GM20431 (cell line): ENCODE measurements around the gene ZNF823.
"Not testable (repeated sequence)": the region's sequence is repeated elsewhere in the genome, so short reads cannot be mapped to it uniquely, and the experiment has no call there.

Source experiments
- in situ Hi-C: fragments of 300-500 bp; cut with MseI, MboI; formaldehyde crosslinking; loops from one replicate; pipeline ENCODE4 v1.15.0; 2020; ENCODE audit warnings: low sequenced_read_pairs; ENCODE audit not compliant: unreplicated experiment

The ZNF823 gene

GRCh38 chr19:11738746-11739620 lies at the start of gene ZNF823:
ZNF823 (minus strand) TSS chr19:11738946; CDS start chr19:11738819, 127 bp downstream.
- in situ Hi-C loops, result no loop called here

GRCh38 chr19:11787536-11787935 lies 48.8 kb upstream of the ZNF823 start:
- in situ Hi-C loops, result no loop called here

GRCh38 chr19:11784356-11784755 lies 45.6 kb upstream of the ZNF823 start:
- in situ Hi-C loops, result no loop called here

- in situ Hi-C loops, result no loop called here
Observed at GRCh38 chr19:11783767-11784166, 45.0 kb upstream of the ZNF823 start.

- in situ Hi-C loops, result no loop called here
Observed at GRCh38 chr19:11781295-11782057, 42.7 kb upstream of the ZNF823 start.

- in situ Hi-C loops, result no loop called here
Observed at GRCh38 chr19:11780431-11781020, 41.8 kb upstream of the ZNF823 start.

GRCh38 chr19:11776669-11777068 lies 37.9 kb upstream of the ZNF823 start:
- in situ Hi-C loops, result not testable (repeated sequence)

GRCh38 chr19:11771520-11771919 lies 32.8 kb upstream of the ZNF823 start:
- in situ Hi-C loops, result not testable (repeated sequence)

GRCh38 chr19:11769995-11770394 lies 31.2 kb upstream of the ZNF823 start:
- in situ Hi-C loops, result no loop called here

- in situ Hi-C loops, result no loop called here
Observed at GRCh38 chr19:11767633-11768133, 28.9 kb upstream of the ZNF823 start.

GRCh38 chr19:11766597-11767591 lies 28.1 kb upstream of the ZNF823 start, which contains the start of gene ZNF441:
ZNF441 (plus strand) TSS chr19:11767000; CDS start chr19:11767194, 194 bp downstream.
- in situ Hi-C loops, result no loop called here

- in situ Hi-C loops, result no loop called here
Observed at GRCh38 chr19:11763611-11764010, 24.9 kb upstream of the ZNF823 start.

- in situ Hi-C loops, result no loop called here
Observed at GRCh38 chr19:11763117-11763516, 24.4 kb upstream of the ZNF823 start.

GRCh38 chr19:11759805-11760204 lies 21.1 kb upstream of the ZNF823 start:
- in situ Hi-C loops, result no loop called here

- in situ Hi-C loops, result no loop called here
Observed at GRCh38 chr19:11756965-11757364, 18.2 kb upstream of the ZNF823 start.

- in situ Hi-C loops, result no loop called here
Observed at GRCh38 chr19:11754663-11755062, 15.9 kb upstream of the ZNF823 start.

GRCh38 chr19:11752244-11752736 lies 13.5 kb upstream of the ZNF823 start:
- in situ Hi-C loops, result no loop called here

GRCh38 chr19:11749751-11750150 lies 11.0 kb upstream of the ZNF823 start:
- in situ Hi-C loops, result no loop called here

- in situ Hi-C loops, result no loop called here
Observed at GRCh38 chr19:11747277-11747676, 8.5 kb upstream of the ZNF823 start.
